SU-DHL-6 (cell line): ENCODE results near the gene OR5AP2.

Experiments used
- CTCF ChIP-seq: fragments of 200-600 bp; sonication (generic); IDR thresholded peaks from one replicate; pipeline ENCODE4 v1.5.1; 2017; ENCODE audit warnings: antibody characterized with exemption, mild to moderate bottlenecking, low read length, moderate library complexity; ENCODE audit not compliant: insufficient read depth, poor library complexity, severe bottlenecking
- EZH2phosphoT487 ChIP-seq: fragments of 200-600 bp; sonication (generic), shearing (Covaris generic); conservative IDR thresholded peaks from 2 replicates; pipeline ENCODE4 v1.6.1; 2018; ENCODE audit warnings: mild to moderate bottlenecking, antibody characterized with exemption, low read length, moderate library complexity, mixed read lengths

GRCh38 chr11:56688554-56689100, 46.4 kb upstream of the OR5AP2 start:
- TF ChIP-seq EZH2phosphoT487 (no peak), CTCF (no peak)
